Mammary microvascular endothelial cell (primary cell): ENCODE data around the gene IL13RA1. TPM values are rescaled to one million over a fixed set of nuclear protein-coding genes. Genes with fewer than 3 reads are reported as not detected.

ENCODE experiments used
- total RNA-seq: library from RNA; depleted of rRNA; stranded (reverse); fragments of >200 nt; gene quantifications from 2 replicates; pipeline ENCODE4 v1.2.3, GENCODE V29; 2015

IL13RA1 gene
- 51.7 and 58.1 TPM in 2 replicates for total RNA-seq

DNA sequence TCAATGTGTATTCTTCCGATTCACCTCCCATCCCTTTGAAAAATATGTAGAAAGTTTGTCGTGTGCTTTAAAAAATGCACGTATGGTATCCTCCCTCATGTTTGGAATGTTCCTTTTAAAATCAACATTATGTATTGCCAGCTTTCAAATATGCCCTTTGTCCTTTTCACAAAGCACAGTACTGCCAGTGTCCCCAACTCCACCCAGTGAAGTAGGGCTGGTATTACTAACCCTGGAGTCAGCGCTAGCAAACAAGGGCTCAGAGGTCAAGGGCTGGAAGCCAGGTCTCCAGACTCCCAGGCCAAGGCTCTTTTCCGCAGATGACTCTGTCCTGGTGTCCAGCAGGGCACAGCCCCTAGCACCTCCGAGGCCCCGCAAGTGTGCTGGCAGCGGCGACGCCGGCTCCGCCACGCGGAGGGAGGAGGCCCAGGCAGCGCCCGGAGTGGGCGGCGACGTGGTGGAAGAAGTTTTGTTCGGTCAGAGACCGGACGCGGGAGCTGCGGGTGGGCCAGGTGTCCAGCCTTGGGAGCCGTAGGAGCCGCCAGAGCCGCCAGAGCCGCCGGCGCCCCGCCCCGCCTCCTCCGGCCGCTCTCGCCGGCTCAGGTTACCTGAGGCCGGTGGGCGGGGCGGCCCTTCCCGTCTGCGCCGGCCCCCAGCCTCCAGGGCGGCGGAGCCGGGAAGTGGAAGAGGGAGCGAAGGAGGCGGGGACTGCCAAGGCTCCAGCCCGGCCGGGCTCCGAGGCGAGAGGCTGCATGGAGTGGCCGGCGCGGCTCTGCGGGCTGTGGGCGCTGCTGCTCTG is at the start of gene IL13RA1:
TSS of gene IL13RA1 (plus strand) at position 720 of the 799 bp plus-strand sequence. CDS start at position 753, 33 bp downstream.

DNA sequence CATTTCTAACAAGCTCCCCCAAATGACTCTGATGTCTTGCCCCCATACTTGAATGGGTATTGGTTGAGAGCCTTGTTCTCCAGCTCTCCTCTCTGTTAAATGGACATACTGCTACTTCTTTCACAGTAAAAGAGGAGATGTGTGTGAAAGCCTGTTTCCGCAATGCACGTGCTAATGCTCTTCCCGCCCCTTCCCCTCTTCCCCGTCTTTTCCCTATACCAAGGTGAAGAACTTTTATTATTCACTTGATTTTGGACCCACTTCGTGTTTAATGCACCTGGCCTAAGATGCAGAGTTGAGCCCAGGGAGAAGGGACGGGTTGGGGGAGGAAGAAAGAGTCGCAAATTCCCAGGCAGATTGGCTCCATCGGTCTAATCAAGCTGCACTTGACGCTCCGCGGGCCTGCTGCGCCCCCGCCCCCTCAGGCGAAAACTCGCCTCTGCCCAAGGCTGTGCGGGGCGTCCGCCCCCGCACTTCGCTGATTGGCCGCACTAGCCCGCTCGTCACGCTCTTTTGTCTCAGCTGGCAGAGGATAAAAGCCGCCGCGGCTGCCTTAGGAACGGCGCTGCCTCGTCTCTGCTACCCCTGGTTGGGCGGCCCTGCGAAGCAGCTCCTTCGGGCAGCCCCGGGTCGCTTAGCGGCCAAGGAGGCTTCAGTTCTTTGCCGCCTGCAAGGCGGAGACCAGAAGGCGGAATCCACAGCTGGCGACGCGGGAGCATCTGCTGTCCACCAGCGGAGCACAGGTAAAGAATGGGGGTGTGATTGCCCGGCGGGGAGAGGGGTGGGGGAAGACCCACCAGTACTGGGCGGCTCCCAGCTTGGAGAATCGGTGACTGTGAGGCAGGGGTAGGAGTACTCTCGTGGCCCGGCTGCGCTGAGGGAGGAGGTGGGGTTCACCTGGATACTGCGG is 96.1 kb downstream of the IL13RA1 start, which contains the start of gene ZCCHC12:
TSS of gene ZCCHC12 (plus strand) at position 562 of the 910 bp plus-strand sequence. CDS start 1,421 bp downstream, outside the sequence.

Other genes starting within 250 kb of the IL13RA1 start
- gene DOCK11, start 231.8 kb upstream of the IL13RA1 start, total RNA-seq = 0.60 and 1.1 TPM in 2 replicates
- gene ZCCHC12, start 96.2 kb downstream of the IL13RA1 start, total RNA-seq = 0.33 TPM in 1 of 2 replicates, not detected in the other
- 2.3 and 3.9 TPM in 2 replicates for gene LONRF3, start 247.0 kb downstream of the IL13RA1 start, total RNA-seq